ENCODE data around the gene IFIT5. TPM values are rescaled to one million over a fixed set of nuclear protein-coding genes. Genes with fewer than 3 reads are reported as not detected.

The IFIT5 gene
- total RNA-seq, 2 donors from 2014 or later: 11.5 TPM

DNA sequence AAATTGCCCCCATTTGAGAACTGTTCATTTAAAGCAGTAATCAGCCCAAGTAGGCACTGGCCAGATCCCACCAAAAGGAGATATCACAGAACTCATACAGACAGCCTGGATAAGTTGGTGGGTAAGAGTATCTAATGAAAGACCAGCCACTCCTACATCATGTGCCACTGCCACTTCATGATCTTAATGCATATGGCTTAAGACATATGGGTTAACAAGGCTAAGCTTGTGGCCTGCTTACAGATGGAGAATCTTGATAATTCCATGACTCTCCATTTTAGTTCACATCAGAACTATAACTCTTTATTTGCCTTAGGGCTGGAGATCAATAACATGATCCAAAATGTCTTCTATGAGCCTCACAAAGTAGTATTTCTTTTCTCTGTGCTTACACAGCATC is 43.3 kb upstream of the IFIT5 start:
- Histone ChIP-seq H3K4me1 (replicated peaks) (peaks cover 12% of the 10 kb centered on the region), H3K9me3 (no peaks in the 10 kb centered on the region), H3K27ac (no peak overlapping the region), H3K27me3 (replicated peaks; ENCODE audit: insufficient read depth) (no peaks in the 10 kb centered on the region), H3K4me3 (no peak overlapping the region), H3K36me3 (no peaks in the 10 kb centered on the region)
- no peak for DNase-seq (ENCODE audit: low spot score)
- TF ChIP-seq POLR2AphosphoS5 (IDR thresholded peaks at IDR 0.05): no peak
- TF ChIP-seq POLR2A (IDR thresholded peaks at IDR 0.05): no peak
- TF ChIP-seq CTCF (IDR thresholded peaks at IDR 0.05): no peak
- intact Hi-C loops (cut with DNase I): no loop called here

DNA sequence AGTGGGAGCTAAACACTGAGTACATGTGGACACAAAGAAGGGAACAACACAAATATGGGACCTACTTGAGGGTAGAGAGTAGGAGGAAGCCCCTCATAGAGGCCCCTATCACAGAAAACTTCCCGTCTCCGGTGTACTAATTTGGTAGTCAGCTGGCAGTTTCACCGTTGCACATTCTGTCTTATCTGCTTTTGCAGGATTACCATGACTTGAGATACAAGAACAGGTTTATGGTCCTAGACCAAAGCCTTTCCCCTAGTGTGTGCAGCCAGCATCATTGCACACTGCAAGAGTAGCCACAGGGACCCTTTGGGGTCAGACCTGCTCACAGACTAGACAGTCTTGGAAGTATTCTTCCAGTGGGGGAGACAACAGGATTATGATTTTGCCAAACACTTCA is 42.4 kb upstream of the IFIT5 start:
- WGBS: 88% methylated on average over 3 of the region's 3 CpGs
- no peak for DNase-seq (ENCODE audit: low spot score)
- Histone ChIP-seq H3K9me3 (no peaks in the 10 kb centered on the region), H3K27me3 (replicated peaks; ENCODE audit: insufficient read depth) (no peaks in the 10 kb centered on the region), H3K27ac (no peak overlapping the region), H3K36me3 (no peaks in the 10 kb centered on the region), H3K4me3 (no peak overlapping the region), H3K4me1 (replicated peaks) (peaks cover 12% of the 10 kb centered on the region)
- intact Hi-C loops (cut with DNase I): no loop called here
- TF ChIP-seq CTCF (IDR thresholded peaks at IDR 0.05): no peak
- no peak for TF ChIP-seq POLR2AphosphoS5 (IDR thresholded peaks at IDR 0.05)
- TF ChIP-seq POLR2A (IDR thresholded peaks at IDR 0.05): no peak

DNA sequence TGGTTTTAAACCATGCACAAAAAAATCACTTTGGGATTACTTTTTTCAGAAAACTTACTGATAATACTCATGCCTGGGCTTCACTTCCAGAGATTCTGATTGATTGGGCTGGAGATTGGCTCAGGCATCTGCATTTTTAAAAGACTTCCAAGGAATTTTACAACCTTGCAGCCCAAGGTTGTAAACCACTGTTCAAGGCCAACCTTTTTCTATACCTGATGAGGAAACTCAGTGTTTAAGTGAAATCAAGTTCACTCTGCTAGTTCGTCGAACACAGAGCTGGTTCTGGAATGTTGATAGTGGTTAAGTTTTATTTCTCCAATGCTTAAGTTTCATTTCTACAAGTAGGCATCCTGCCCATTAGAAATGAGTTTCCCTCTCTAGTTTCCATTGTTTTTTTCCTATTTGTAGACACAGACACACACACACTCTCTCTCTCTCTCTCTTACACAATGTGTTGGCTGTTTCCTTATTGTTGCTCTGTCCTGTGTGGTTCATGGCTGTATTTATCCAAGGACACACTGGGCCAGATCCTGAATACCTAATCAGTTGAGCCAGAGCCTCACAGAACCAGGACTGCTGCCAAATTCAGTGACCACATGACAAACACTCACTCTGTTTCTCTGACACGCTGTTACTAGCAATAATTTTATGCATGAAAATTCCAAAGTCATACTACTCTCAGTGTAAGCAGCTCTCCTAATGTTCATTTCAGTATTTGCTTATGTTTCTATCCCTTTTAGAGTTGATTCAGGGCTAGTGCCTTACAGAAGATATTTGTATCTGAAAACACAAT is 40.3 kb upstream of the IFIT5 start:
- Histone ChIP-seq H3K4me3 (no peak overlapping the region), H3K9me3 (no peaks in the 10 kb centered on the region), H3K27me3 (replicated peaks; ENCODE audit: insufficient read depth) (no peaks in the 10 kb centered on the region), H3K27ac (peak overlapping the region; percentile 77 to 84), H3K4me1 (replicated peaks) (peaks cover 12% of the 10 kb centered on the region), H3K36me3 (no peaks in the 10 kb centered on the region)
- intact Hi-C loops (cut with DNase I): no loop called here
- DNase-seq (ENCODE audit: low spot score): peak; percentile 96
- TF ChIP-seq POLR2AphosphoS5 (IDR thresholded peaks at IDR 0.05) (peak; percentile 92), CTCF (IDR thresholded peaks at IDR 0.05) (peak in 1 of 4 experiments; percentile 17), POLR2A (IDR thresholded peaks at IDR 0.05) (no peak)
- 10% methylated on average over 3 of the region's 3 CpGs for WGBS

- Histone ChIP-seq H3K36me3 (no peaks in the 10 kb centered on the region), H3K27ac (peak overlapping the region; percentile 77 to 84), H3K9me3 (no peaks in the 10 kb centered on the region), H3K27me3 (replicated peaks; ENCODE audit: insufficient read depth) (no peaks in the 10 kb centered on the region), H3K4me3 (no peak overlapping the region), H3K4me1 (replicated peaks) (peaks cover 12% of the 10 kb centered on the region)
- no peak for DNase-seq (ENCODE audit: low spot score)
- no peak for TF ChIP-seq POLR2AphosphoS5 (IDR thresholded peaks at IDR 0.05)
- no peak for TF ChIP-seq POLR2A (IDR thresholded peaks at IDR 0.05)
- no peak for TF ChIP-seq CTCF (IDR thresholded peaks at IDR 0.05)
- intact Hi-C loops (cut with DNase I): no loop called here
These were observed 39.6 kb upstream of the IFIT5 start for GRCh38 chr10:89374713-89375141.
